Breast epithelium (tissue), 4 donors: ENCODE data around the gene KRTAP5-11. TPM values are rescaled to one million over a fixed set of nuclear protein-coding genes. Genes with fewer than 3 reads are reported as not detected.
"Not testable (repeated sequence)": the region's sequence is repeated elsewhere in the genome, so short reads cannot be mapped to it uniquely, and the experiment has no call there.

Experiments
- DNase-seq, 2 donors: peaks; one replicate each; pipeline ENCODE4 v3.0.0-alpha.2; 2019; ENCODE audit warnings: low spot score in 2 of 2
- H3K27ac ChIP-seq, 2 donors: fragments of 200-600 bp; sonication (generic) in 1 of 2; one replicate each; pipeline ENCODE4 v1.5.1; 2016 to 2019; ENCODE audit warnings: mild to moderate bottlenecking in 1 of 2
- H3K27me3 ChIP-seq, 2 donors: fragments of 200-600 bp; sonication (generic) in 1 of 2; one replicate each; pipeline versions ENCODE4 v1.5.1 to v1.6.0; 2017 to 2019; ENCODE audit warnings: control low read depth in 1 of 2, mild to moderate bottlenecking in 1 of 2
- H3K36me3 ChIP-seq: fragments of 200-600 bp; one replicate; pipeline ENCODE4 v1.5.1; 2019
- H3K4me1 ChIP-seq, 2 donors: fragments of 200-600 bp; sonication (generic); one replicate each; pipeline ENCODE4 v1.5.1; 2016 to 2019; ENCODE audit warnings: control low read depth in 1 of 2
- H3K4me3 ChIP-seq, 3 donors: fragments of 200-600 bp; sonication (generic); 1 replicate in 2 of 3; 2 replicates in 1 of 3; pipeline ENCODE4 v1.5.1; 2016 to 2019; ENCODE audit warnings: mild to moderate bottlenecking in 3 of 3, moderate library complexity in 2 of 3
- H3K9me3 ChIP-seq, 2 donors: fragments of 200-600 bp; sonication (generic) in 1 of 2; one replicate each; pipeline ENCODE4 v1.5.1; 2016 to 2019; ENCODE audit warnings: control low read depth in 1 of 2
- POLR2A ChIP-seq: fragments of 450-650 bp; IDR thresholded peaks from one replicate; pipeline ENCODE4 v1.6.1; 2016; ENCODE audit warnings: antibody characterized with exemption, mild to moderate bottlenecking, moderate library complexity
- POLR2AphosphoS5 ChIP-seq, 3 donors: sonication (generic); formaldehyde crosslinking; IDR thresholded peaks; one replicate each; pipeline ENCODE4 v1.6.1; 2017; ENCODE audit warnings: antibody characterized with exemption in 3 of 3
- intact Hi-C: fragments of 100-400 bp; cut with DNase I; formaldehyde crosslinking; loops from one replicate; pipeline ENCODE4 v1.15.1; 2023; ENCODE audit warnings: low total_unique reads
- total RNA-seq, 3 donors: library from RNA; depleted of rRNA; stranded (reverse); fragments of >200 nt; gene quantifications; one replicate each; pipeline ENCODE4 v1.1.0, GENCODE V29; 2016
- TF ChIP-seq, protein P1 (sequence below), 3 donors: fragments of 450-650 bp; IDR thresholded peaks; one replicate each; pipeline ENCODE4 v1.5.1; 2016 to 2017; ENCODE audit warnings: antibody characterized with exemption in 3 of 3, mild to moderate bottlenecking in 3 of 3, moderate library complexity in 3 of 3

The KRTAP5-11 gene
- total RNA-seq, 3 donors from 2014 or later, result not detected

DNA sequence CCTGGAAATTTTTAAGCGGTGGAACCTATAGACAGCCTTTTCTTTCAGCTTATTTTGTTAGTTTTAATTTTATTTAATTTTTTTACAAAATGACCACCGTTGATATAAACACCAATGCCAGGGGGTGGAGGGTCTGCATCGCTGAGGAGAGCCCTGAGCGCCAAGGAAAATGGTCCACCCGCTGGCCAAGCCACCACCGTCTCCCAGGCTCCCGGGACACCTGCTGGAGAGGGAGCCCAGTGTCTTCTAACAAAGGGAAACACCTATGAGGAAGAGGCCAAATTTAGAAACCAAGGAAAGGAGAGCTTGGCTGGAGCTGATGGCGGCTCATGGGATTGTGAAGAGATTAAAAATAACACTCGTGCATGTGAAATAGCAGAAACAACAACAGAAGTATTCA lies 45.1 kb downstream of the KRTAP5-11 start:
- H3K27ac ChIP-seq, result no peak overlapping the region
- no peaks in the 10 kb centered on the region for H3K36me3 ChIP-seq
- no peaks in the 10 kb centered on the region for H3K27me3 ChIP-seq
- H3K4me3 ChIP-seq, result no peak overlapping the region
- no peak for TF ChIP-seq POLR2AphosphoS5 (IDR thresholded peaks at IDR 0.05)
- TF ChIP-seq POLR2A, result no peak
- TF ChIP-seq, protein P1, sequence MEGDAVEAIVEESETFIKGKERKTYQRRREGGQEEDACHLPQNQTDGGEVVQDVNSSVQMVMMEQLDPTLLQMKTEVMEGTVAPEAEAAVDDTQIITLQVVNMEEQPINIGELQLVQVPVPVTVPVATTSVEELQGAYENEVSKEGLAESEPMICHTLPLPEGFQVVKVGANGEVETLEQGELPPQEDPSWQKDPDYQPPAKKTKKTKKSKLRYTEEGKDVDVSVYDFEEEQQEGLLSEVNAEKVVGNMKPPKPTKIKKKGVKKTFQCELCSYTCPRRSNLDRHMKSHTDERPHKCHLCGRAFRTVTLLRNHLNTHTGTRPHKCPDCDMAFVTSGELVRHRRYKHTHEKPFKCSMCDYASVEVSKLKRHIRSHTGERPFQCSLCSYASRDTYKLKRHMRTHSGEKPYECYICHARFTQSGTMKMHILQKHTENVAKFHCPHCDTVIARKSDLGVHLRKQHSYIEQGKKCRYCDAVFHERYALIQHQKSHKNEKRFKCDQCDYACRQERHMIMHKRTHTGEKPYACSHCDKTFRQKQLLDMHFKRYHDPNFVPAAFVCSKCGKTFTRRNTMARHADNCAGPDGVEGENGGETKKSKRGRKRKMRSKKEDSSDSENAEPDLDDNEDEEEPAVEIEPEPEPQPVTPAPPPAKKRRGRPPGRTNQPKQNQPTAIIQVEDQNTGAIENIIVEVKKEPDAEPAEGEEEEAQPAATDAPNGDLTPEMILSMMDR (IDR thresholded peaks at IDR 0.05), result no peak
- no peaks in the 10 kb centered on the region for H3K4me1 ChIP-seq
- no peak for DNase-seq
- no peaks in the 10 kb centered on the region for H3K9me3 ChIP-seq
- intact Hi-C loops, result no loop called here

DNA sequence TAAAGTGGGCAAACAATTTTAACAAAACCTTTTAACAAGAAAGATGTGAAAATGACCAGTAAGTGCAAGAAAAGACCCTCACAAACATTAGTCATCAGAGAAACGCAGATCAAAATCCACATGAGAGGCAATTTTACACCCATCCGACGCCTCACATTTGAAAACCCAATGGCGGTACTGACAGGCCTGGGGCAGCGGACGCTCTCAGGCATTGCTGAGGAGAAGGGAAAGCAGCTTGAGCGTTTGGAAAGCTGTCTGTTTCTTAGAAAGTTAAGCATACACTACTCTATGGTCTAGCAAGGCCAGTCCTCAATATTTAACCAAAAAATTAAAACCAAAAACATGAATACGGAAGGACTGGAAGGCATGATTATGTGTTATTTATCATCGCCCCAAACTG lies 46.9 kb downstream of the KRTAP5-11 start:
- H3K4me1 ChIP-seq, result no peaks in the 10 kb centered on the region
- H3K27ac ChIP-seq, result no peak overlapping the region
- intact Hi-C loops, result no loop called here
- TF ChIP-seq POLR2A (no peak), POLR2AphosphoS5 (IDR thresholded peaks at IDR 0.05) (no peak)
- TF ChIP-seq, protein P1 (IDR thresholded peaks at IDR 0.05), result no peak
- H3K36me3 ChIP-seq, result no peaks in the 10 kb centered on the region
- H3K4me3 ChIP-seq, result no peak overlapping the region
- DNase-seq, result no peak
- H3K27me3 ChIP-seq, result no peaks in the 10 kb centered on the region
- no peaks in the 10 kb centered on the region for H3K9me3 ChIP-seq

DNA sequence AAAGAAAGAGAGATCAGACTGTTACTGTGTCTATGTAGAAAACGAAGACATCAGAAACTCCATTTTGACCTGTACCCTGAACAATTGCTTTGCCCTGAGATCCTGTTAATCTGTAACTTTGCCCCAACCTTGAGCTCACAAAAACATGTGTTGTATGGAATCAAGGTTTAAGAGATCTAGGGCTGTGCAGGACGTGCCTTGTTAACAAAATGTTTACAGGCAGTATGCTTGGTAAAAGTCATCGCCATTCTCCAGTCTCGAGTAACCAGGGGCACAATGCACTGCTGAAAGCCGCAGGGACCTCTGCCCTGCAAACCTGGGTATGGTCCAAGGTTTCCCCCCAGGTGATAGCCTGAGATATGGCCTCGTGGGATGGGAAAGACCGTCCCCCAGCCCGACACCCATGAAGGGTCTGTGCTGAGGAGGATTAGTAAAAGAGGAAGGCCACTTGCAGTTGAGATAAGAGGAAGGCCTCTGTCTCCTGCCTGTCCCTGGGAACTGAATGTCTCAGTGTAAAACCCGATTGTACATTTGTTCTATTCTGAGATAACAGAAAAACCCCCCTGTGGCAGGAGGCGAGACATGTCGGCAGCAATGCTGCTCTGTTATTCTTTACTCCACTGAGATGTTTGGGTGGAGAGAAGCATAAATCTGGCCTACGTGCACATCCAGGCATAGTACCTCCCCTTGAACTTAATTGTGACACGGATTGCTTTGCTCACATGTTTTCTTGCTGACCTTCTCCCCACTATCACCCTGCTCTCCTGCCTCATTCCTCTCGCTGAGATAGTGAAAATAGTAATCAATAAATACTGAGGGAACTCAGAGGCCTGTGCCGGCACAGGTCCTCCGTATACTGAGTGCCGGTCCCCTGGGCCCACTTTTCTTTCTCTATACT lies 47.7 kb downstream of the KRTAP5-11 start:
- H3K9me3 ChIP-seq, DNase-seq: not testable (repeated sequence)

DNA sequence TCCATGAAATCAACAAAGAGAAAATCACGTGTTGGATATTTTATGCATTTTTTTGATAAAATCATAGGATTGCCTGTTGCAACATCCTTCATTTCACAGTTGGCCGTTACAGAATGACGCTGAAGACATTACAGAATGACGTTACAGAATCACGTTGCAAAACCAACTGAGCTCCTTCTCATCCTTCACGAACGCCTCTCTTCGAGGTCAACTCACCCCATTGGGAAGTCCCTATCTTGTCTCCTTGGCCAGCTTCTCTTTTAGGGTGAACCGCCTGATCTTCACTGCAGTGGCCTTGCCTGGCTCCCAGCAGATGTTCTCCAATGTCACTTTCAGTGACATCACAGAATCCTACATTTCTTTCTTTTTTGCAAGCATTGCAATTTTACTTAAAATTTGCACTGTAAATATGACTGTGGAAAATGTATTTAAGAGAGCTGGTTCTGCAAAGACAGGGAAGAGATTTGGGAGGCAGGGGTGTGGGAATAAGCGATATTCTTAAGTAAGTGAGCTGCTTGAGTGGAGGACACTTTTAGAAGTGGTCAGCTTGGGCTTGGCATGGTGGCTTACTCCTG lies 50.6 kb downstream of the KRTAP5-11 start:
- no peaks in the 10 kb centered on the region for H3K9me3 ChIP-seq
- no peaks in the 10 kb centered on the region for H3K27me3 ChIP-seq
- no peak overlapping the region for H3K4me3 ChIP-seq
- no peak for DNase-seq
- TF ChIP-seq POLR2A (no peak), POLR2AphosphoS5 (IDR thresholded peaks at IDR 0.05) (no peak)
- TF ChIP-seq, protein P1 (IDR thresholded peaks at IDR 0.05), result no peak
- no peak overlapping the region for H3K27ac ChIP-seq
- intact Hi-C loops, result no loop called here
- H3K36me3 ChIP-seq, result no peaks in the 10 kb centered on the region
- H3K4me1 ChIP-seq, result no peaks in the 10 kb centered on the region

More for the DNA sequence above, 47.7 kb downstream of the KRTAP5-11 start:
- H3K4me3 ChIP-seq, intact Hi-C loops, H3K27me3 ChIP-seq, H3K4me1 ChIP-seq, H3K36me3 ChIP-seq, H3K27ac ChIP-seq: not testable (repeated sequence)

Other genes with a start within 250 kb of the KRTAP5-11 start
- gene DHCR7, start 134.5 kb downstream of the KRTAP5-11 start, total RNA-seq, result 10 to 100 TPM; 14.7 to 31.7 (median 25.2) TPM
- gene NADSYN1, start 129.7 kb downstream of the KRTAP5-11 start, total RNA-seq, result 10 to 100 TPM; 58.6 to 83.6 (median 70.5) TPM
- gene KRTAP5-7, start 55.6 kb downstream of the KRTAP5-11 start, total RNA-seq, result under 1 TPM in 1 of 3 donors, not detected in 2; 0.16 TPM
- under 1 TPM in 1 of 3 donors, not detected in 2; 0.32 TPM for gene KRTAP5-8, start 44.9 kb downstream of the KRTAP5-11 start, total RNA-seq
- gene KRTAP5-9, start 34.5 kb downstream of the KRTAP5-11 start, total RNA-seq, result under 1 TPM in 1 of 3 donors, not detected in 2; 0.32 TPM
- gene KRTAP5-10, start 17.3 kb downstream of the KRTAP5-11 start, total RNA-seq, result not detected